Rectal smooth muscle tissue (tissue), 1 donor: ENCODE results near the gene SLC17A5.
"Not testable (repeated sequence)": the region's sequence is repeated elsewhere in the genome, so short reads cannot be mapped to it uniquely, and the experiment has no call there.

Experiments
- H3K27ac ChIP-seq: one replicate; pipeline ENCODE4 v1.7.0; 2013; ENCODE audit warnings: low read depth, low read length, inconsistent platforms
- H3K27me3 ChIP-seq: one replicate; pipeline ENCODE4 v1.7.0; 2013; ENCODE audit warnings: low read length; ENCODE audit not compliant: control insufficient read depth, insufficient read depth
- H3K36me3 ChIP-seq: one replicate; pipeline ENCODE4 v1.7.0; 2013; ENCODE audit warnings: low read length; ENCODE audit not compliant: control insufficient read depth, insufficient read depth
- H3K4me1 ChIP-seq: one replicate; pipeline ENCODE4 v1.7.0; 2013; ENCODE audit warnings: low read length; ENCODE audit not compliant: control insufficient read depth, insufficient read depth
- H3K4me3 ChIP-seq: one replicate; pipeline ENCODE4 v1.7.0; 2013; ENCODE audit warnings: low read length
- H3K9ac ChIP-seq: one replicate; pipeline ENCODE4 v1.7.0; 2013; ENCODE audit warnings: low read length

Gene SLC17A5

GRCh38 chr6:73551115-73551514 lies 102.7 kb downstream of the SLC17A5 start:
- not testable (repeated sequence) for H3K27ac ChIP-seq, H3K27me3 ChIP-seq, H3K4me1 ChIP-seq, H3K9ac ChIP-seq, H3K4me3 ChIP-seq, H3K36me3 ChIP-seq

GRCh38 chr6:73548458-73549446 lies 105.0 kb downstream of the SLC17A5 start:
- Histone ChIP-seq H3K4me1 (no peaks in the 10 kb centered on the region), H3K27me3 (no peaks in the 10 kb centered on the region), H3K27ac (no peak overlapping the region), H3K9ac (no peak overlapping the region), H3K4me3 (no peak overlapping the region), H3K36me3 (no peaks in the 10 kb centered on the region)

- Histone ChIP-seq H3K4me1 (no peaks in the 10 kb centered on the region), H3K27ac (no peak overlapping the region), H3K27me3 (no peaks in the 10 kb centered on the region), H3K36me3 (no peaks in the 10 kb centered on the region), H3K9ac (no peak overlapping the region), H3K4me3 (no peak overlapping the region)
Measured at GRCh38 chr6:73547036-73547435, 106.8 kb downstream of the SLC17A5 start.
